OCI-LY1 (cell line): ENCODE results near the gene RIPPLY2.
A peak's percentile ranks its signal among the peaks of the same experiment; 100 is the strongest.

Experiments
- H2AFZ ChIP-seq: fragments of 200-600 bp; sonication (generic), shearing (Covaris generic); 2 replicates; pipeline ENCODE4 v1.6.0; 2014; ENCODE audit warnings: antibody characterized with exemption, mild to moderate bottlenecking, low read length
- H3F3A ChIP-seq: fragments of 200-600 bp; sonication (generic), shearing (Covaris generic); 2 replicates; pipeline ENCODE4 v1.6.0; 2014; ENCODE audit warnings: mild to moderate bottlenecking, antibody characterized with exemption, low read length, moderate library complexity; ENCODE audit not compliant: insufficient read depth
- H3K27ac ChIP-seq: fragments of 200-600 bp; sonication (generic); 2 replicates; pipeline ENCODE4 v1.5.1; 2014; ENCODE audit warnings: low read length, mixed run types, mild to moderate bottlenecking, low read depth; ENCODE audit not compliant: poor library complexity, severe bottlenecking
- H3K27me3 ChIP-seq: fragments of 200-600 bp; sonication (generic); 2 replicates; pipeline ENCODE4 v1.6.0; 2014; ENCODE audit warnings: antibody characterized with exemption, mild to moderate bottlenecking, low read length, moderate library complexity; ENCODE audit not compliant: insufficient read depth
- H3K36me3 ChIP-seq: fragments of 200-600 bp; sonication (generic); 2 replicates; pipeline ENCODE4 v1.6.1; 2014; ENCODE audit warnings: mild to moderate bottlenecking, antibody characterized with exemption, low read length, moderate library complexity, mixed read lengths; ENCODE audit not compliant: insufficient read depth
- H3K4me1 ChIP-seq: fragments of 200-600 bp; sonication (generic); 2 replicates; pipeline ENCODE4 v1.5.1; 2014; ENCODE audit warnings: mild to moderate bottlenecking, low read length, moderate library complexity; ENCODE audit not compliant: insufficient read depth, severe bottlenecking
- H3K4me2 ChIP-seq: fragments of 200-600 bp; sonication (generic), shearing (Covaris generic); 2 replicates; pipeline ENCODE4 v1.6.1; 2014; ENCODE audit warnings: low read length
- H3K4me3 ChIP-seq: fragments of 200-600 bp; sonication (generic); 2 replicates; pipeline ENCODE4 v1.5.1; 2014; ENCODE audit warnings: low read length, low read depth, mild to moderate bottlenecking, mixed read lengths; ENCODE audit not compliant: poor library complexity, severe bottlenecking
- H3K79me2 ChIP-seq: fragments of 200-600 bp; shearing (Covaris generic); 2 replicates; pipeline ENCODE4 v1.6.1; 2016; ENCODE audit warnings: mixed run types, low read length, mixed read lengths; ENCODE audit not compliant: insufficient read depth
- H3K9ac ChIP-seq: fragments of 200-600 bp; sonication (generic), shearing (Covaris generic); 2 replicates; pipeline ENCODE4 v1.6.1; 2014; ENCODE audit warnings: mild to moderate bottlenecking, low read length, mixed read lengths
- H3K9me2 ChIP-seq: fragments of 200-600 bp; sonication (generic), shearing (Covaris generic); 2 replicates; pipeline ENCODE4 v1.6.1; 2014; ENCODE audit warnings: low read depth, mild to moderate bottlenecking, low read length, mixed read lengths
- H3K9me3 ChIP-seq: fragments of 200-600 bp; shearing (Covaris generic); 2 replicates; pipeline ENCODE4 v1.6.1; 2014; ENCODE audit warnings: low read length, mixed read lengths
- H4K20me1 ChIP-seq: fragments of 200-600 bp; sonication (generic), shearing (Covaris generic); 2 replicates; pipeline ENCODE4 v1.6.0; 2016; ENCODE audit warnings: mild to moderate bottlenecking, low read length; ENCODE audit not compliant: insufficient read depth
- CTCF ChIP-seq: fragments of 200-600 bp; sonication (generic), shearing (Covaris generic); IDR thresholded peaks from 2 replicates; pipeline ENCODE4 v1.5.1; 2017; ENCODE audit warnings: mild to moderate bottlenecking, antibody characterized with exemption, low read length, moderate library complexity, mixed read lengths
- EZH2 ChIP-seq: fragments of 200-600 bp; sonication (generic), shearing (Covaris generic); IDR thresholded peaks from 2 replicates; pipeline ENCODE4 v1.8.0; 2017; ENCODE audit warnings: borderline replicate concordance, mixed run types, mild to moderate bottlenecking, antibody characterized with exemption, low read length, moderate library complexity, mixed read lengths

RIPPLY2 gene

GRCh38 chr6:83884523-83884922 lies 31.4 kb downstream of the RIPPLY2 start:
- Histone ChIP-seq H4K20me1 (no peaks in the 10 kb centered on the region), H3K9ac (no peak overlapping the region), H3K79me2 (peaks cover 14% of the 10 kb centered on the region), H3K4me1 (peaks cover 4% of the 10 kb centered on the region), H2AFZ (no peak overlapping the region), H3F3A (no peaks in the 10 kb centered on the region), H3K9me2 (no peaks in the 10 kb centered on the region), H3K4me3 (no peak overlapping the region), H3K4me2 (no peak overlapping the region), H3K9me3 (peaks cover 2% of the 10 kb centered on the region; the same call in 1 of the 2 replicates), H3K27ac (no peak overlapping the region), H3K27me3 (no peaks in the 10 kb centered on the region), H3K36me3 (no peaks in the 10 kb centered on the region)
- peak; percentile 80 for TF ChIP-seq CTCF
- no peak for TF ChIP-seq EZH2

GRCh38 chr6:83885984-83886383 lies 32.8 kb downstream of the RIPPLY2 start:
- Histone ChIP-seq H3K36me3 (no peaks in the 10 kb centered on the region), H3K9me2 (no peaks in the 10 kb centered on the region), H3K27me3 (no peaks in the 10 kb centered on the region), H3K9ac (no peak overlapping the region), H3K4me2 (no peak overlapping the region), H3K79me2 (peaks cover 5% of the 10 kb centered on the region), H3K4me3 (no peak overlapping the region), H4K20me1 (no peaks in the 10 kb centered on the region), H2AFZ (no peak overlapping the region), H3K27ac (no peak overlapping the region), H3K9me3 (peaks cover 2% of the 10 kb centered on the region; the same call in 1 of the 2 replicates), H3K4me1 (peaks cover under 1% of the 10 kb centered on the region), H3F3A (no peaks in the 10 kb centered on the region)
- no peak for TF ChIP-seq EZH2
- no peak for TF ChIP-seq CTCF

- TF ChIP-seq CTCF (no peak), EZH2 (no peak)
- H3K4me1 ChIP-seq: no peaks in the 10 kb centered on the region
- no peaks in the 10 kb centered on the region for H3K9me2 ChIP-seq
- H3K36me3 ChIP-seq: peaks cover 4% of the 10 kb centered on the region; the same call in 1 of the 2 replicates
- no peak overlapping the region for H3K9ac ChIP-seq
- no peaks in the 10 kb centered on the region for H3K79me2 ChIP-seq
- H3K27me3 ChIP-seq: no peaks in the 10 kb centered on the region
- H3K4me3 ChIP-seq: no peak overlapping the region
- peaks cover 2% of the 10 kb centered on the region; the same call in 1 of the 2 replicates for H3K9me3 ChIP-seq
- no peak overlapping the region for H3K4me2 ChIP-seq
- H4K20me1 ChIP-seq: no peaks in the 10 kb centered on the region
- H2AFZ ChIP-seq: no peak overlapping the region
- H3K27ac ChIP-seq: no peak overlapping the region
- no peaks in the 10 kb centered on the region for H3F3A ChIP-seq
These were observed 36.5 kb downstream of the RIPPLY2 start for GRCh38 chr6:83889621-83890020.
